Subcutaneous adipose tissue (tissue), 4 donors: Measurements from ENCODE around the gene POGZ. TPM values are rescaled to one million over a fixed set of nuclear protein-coding genes. Genes with fewer than 3 reads are reported as not detected.

Experiments used
- CTCF ChIP-seq: fragments of 450-650 bp; IDR thresholded peaks from one replicate; pipeline ENCODE4 v1.5.1; 2016; ENCODE audit warnings: low read depth, mild to moderate bottlenecking, control low read depth, antibody characterized with exemption, moderate library complexity
- total RNA-seq, 4 donors: library from RNA; depleted of rRNA; stranded (reverse); fragments of >200 nt; gene quantifications; one replicate each; pipeline ENCODE4 v1.1.0, GENCODE V29; 2016

Gene POGZ
- total RNA-seq, 4 donors from 2014 or later: 39.9 to 51.6 (median 47.3) TPM

- no peak for TF ChIP-seq CTCF
Observed at GRCh38 chr1:151435174-151435573, 24.1 kb downstream of the POGZ start.

GRCh38 chr1:151428068-151428467 lies 31.2 kb downstream of the POGZ start:
- no peak for TF ChIP-seq CTCF

GRCh38 chr1:151425103-151425502 lies 34.2 kb downstream of the POGZ start:
- TF ChIP-seq CTCF: no peak

- no peak for TF ChIP-seq CTCF
Observed at GRCh38 chr1:151419819-151420218, 39.5 kb downstream of the POGZ start.

GRCh38 chr1:151418081-151418480 lies 41.2 kb downstream of the POGZ start:
- TF ChIP-seq CTCF: no peak

GRCh38 chr1:151416231-151416630 lies 43.1 kb downstream of the POGZ start:
- no peak for TF ChIP-seq CTCF

- no peak for TF ChIP-seq CTCF
Observed at GRCh38 chr1:151411884-151412283, 47.4 kb downstream of the POGZ start.

- TF ChIP-seq CTCF: no peak
Observed at GRCh38 chr1:151408891-151409290, 50.4 kb downstream of the POGZ start.
